Measurements from ENCODE around the gene NFIX.

GRCh38 chr19:13047374-13047773 is 52.1 kb downstream of the NFIX start:
- TF ChIP-seq GATA2 (IDR thresholded peaks at IDR 0.05; ENCODE audit: low read depth, low read length) (no peak), GATA3 (IDR thresholded peaks at IDR 0.05; ENCODE audit: low read depth, low read length) (no peak)
